ENCODE results near the gene ZNF891.

DNA sequence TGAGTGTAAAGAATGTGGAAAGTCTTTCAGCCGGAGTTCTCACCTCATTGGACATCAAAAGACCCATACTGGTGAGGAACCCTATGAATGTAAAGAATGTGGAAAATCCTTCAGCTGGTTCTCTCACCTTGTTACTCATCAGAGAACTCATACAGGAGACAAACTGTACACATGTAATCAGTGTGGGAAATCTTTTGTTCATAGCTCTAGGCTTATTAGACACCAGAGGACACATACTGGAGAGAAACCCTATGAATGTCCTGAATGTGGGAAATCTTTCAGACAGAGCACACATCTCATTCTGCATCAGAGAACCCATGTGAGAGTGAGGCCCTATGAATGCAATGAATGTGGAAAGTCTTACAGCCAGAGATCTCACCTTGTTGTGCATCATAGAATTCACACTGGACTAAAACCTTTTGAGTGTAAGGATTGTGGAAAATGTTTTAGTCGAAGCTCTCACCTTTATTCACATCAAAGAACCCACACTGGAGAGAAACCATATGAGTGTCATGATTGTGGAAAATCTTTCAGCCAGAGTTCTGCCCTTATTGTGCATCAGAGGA, 26.1 kb upstream of the ZNF891 start:
- TF ChIP-seq ZBTB21 (CRISPR knock-in tag; IDR thresholded peaks at IDR 0.05; ENCODE audit: borderline replicate concordance) (no peak), CTCF (IDR thresholded peaks at IDR 0.05) (no peak), SP1 (CRISPR knock-in tag; conservative IDR thresholded peaks at IDR 0.05) (no peak), OVOL2 (CRISPR knock-in tag; IDR thresholded peaks at IDR 0.05; ENCODE audit: borderline replicate concordance) (no peak), CREB1 (CRISPR knock-in tag; IDR thresholded peaks at IDR 0.05) (no peak), USF2 (CRISPR knock-in tag; IDR thresholded peaks at IDR 0.05) (no peak)
